Stimulated activated CD4-positive, alpha-beta T cell treated with anti-CD3 and anti-CD28 coated beads, Interleukin-12 subunit alpha, Interleukin-12 subunit beta, amount 100 ng/mL, for 24 hours (primary cell): ENCODE measurements around the gene SLC15A3.
A peak's percentile ranks its signal among the peaks of the same experiment; 100 is the strongest.

Experiments
- DNase-seq, 2 experiments: peaks; one replicate each; pipeline ENCODE4 v3.0.0-alpha.2; 2020; ENCODE audit warnings: low read depth in 2 of 2

Gene SLC15A3

DNA sequence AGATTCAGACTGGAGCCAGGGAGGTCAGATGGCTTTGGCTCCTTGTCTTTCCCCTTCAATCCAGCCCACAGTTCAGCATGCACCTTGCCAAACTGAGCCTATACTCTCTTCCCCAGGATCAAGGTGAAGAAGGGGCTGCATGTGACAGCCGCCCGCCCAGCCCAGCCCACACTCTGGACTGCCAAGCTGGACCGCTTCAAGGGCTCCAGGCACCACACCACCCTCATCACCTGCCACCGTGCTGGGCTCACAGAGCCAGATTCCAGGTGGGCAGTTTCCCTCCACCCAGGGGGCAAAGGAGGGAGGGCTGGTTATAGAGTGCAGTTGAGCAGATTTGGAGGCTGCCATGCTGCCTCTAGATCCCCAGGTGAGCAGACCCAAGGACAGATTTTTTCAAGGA is 21.6 kb downstream of the SLC15A3 start:
- DNase-seq, result no peak

DNA sequence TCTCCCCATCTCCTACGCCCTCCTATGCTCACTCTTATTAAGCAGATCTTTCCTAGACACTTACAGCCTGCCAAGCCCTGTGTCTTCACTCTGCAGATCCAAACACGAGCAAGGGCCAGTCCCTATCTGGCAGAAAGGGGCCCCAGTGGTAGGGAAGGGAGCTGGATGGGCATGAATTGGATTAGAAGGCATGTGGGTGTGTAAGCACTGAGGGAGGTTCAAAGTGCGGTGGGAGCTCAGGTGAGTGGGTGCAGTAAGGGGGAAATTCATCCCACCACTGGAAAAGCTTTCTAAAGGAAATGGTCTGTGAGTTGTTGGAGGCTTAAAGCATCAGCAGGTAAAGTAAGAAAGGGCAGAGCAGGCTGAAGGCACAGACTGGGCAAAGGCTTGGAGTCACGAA is 22.2 kb downstream of the SLC15A3 start:
- DNase-seq, result no peak

DNA sequence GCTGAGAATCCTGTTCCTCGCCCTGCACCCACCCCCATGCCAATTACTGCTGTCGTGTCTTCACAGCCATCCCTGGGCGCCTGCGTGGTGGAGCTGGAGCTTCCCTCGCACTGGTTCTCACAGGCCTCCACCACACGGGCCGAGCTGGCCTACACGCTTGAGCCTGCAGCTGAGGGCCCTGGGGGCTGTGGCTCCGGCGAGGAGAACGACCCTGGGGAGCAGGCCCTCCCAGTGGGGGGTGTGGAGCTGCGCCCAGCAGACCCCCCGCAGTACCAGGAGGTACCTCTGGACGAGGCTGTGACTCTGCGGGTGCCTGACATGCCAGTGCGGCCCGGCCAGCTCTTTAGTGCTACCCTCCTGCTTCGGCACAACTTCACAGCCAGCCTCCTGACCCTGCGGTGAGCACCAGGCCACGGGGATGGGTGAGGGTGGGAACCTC is 23.4 kb downstream of the SLC15A3 start:
- DNase-seq, result no peak

DNA sequence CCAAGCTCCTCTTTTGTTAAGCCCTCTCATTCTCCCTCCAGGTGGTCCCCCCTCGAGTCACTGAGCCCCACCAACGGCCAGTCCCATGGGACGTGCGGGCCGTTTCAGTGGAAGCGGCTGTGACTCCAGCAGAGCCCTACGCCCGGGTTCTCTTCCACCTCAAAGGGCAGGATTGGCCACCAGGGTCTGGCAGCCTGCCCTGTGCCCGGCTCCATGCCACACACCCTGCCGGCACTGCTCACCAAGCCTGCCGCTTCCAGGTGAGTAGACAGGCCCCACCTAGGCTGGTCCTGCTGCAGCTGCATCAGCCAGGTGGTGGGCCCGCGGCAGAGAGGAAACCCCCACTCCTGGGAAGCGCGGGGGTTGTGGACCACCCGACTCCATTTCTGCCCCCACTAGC is 24.4 kb downstream of the SLC15A3 start:
- no peak for DNase-seq

GRCh38 chr11:60927061-60927592 is 24.8 kb downstream of the SLC15A3 start:
- no peak for DNase-seq

GRCh38 chr11:60926500-60926899 is 25.5 kb downstream of the SLC15A3 start:
- DNase-seq, result no peak

DNA sequence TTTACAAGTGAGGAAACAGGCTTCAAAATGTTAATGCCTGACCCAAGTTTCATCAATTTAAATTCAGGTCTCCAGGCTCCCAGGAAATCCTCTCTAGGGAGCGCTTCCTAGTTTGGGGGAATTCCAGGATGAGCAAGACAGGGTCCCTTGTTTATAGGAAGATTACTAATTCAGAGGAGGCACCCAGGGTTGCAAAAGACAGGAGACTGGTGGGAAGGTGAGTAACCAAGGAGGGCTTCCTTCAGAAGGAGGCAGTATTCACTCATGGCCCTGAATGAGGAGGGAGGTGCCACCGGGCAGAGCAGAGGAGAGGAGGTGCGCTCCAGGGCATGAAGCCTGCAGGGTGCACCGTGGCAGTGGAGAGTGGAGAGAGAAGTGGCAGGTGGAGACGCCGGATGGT is 26.1 kb downstream of the SLC15A3 start:
- DNase-seq, result no peak

DNA sequence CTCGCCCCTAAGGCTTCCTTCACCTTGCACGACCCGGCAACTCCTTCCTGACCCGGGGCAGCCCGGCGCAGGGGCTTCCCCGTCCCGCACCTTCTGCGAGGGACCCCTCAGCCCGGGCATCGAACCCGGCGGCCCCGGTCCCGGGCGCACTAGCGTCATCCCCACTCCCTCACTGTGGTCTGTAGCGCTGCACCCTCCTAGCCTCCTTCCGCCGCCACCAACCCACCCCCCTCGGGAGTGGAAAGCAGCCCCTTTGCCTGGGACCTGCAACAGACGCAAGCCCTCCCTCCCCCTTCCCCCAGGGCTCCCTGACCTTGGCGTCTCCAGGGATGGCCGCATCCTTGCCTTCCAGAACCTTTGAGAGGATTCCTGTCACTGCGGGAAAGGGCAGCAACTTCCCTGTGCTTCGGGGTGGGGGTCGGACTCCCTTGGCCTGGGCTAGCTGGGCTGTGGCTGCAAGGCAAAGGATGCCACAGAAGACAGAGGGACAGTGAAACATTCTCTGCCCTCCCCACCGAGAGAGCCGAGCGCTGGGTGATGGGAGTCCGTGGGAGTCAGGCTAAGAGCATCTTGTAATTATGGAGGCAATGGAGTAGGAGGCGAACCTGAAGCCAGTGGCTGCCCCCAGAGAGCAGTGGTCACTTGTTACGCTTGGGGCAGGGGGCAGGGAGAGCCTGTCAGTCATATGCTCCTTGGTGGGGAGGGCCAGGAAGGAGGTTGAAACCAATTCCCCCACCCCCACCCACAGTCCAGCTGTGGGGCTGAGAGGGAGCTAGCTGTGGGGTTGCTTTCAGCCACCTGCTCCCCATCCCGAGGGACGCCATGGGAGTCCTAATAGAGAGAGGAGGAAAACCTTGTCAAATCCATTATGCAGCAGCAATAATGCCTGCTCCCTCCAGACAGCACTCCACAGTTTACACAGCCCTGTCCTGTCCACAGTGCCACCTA is 26.8 kb downstream of the SLC15A3 start:
- DNase-seq, result no peak

DNA sequence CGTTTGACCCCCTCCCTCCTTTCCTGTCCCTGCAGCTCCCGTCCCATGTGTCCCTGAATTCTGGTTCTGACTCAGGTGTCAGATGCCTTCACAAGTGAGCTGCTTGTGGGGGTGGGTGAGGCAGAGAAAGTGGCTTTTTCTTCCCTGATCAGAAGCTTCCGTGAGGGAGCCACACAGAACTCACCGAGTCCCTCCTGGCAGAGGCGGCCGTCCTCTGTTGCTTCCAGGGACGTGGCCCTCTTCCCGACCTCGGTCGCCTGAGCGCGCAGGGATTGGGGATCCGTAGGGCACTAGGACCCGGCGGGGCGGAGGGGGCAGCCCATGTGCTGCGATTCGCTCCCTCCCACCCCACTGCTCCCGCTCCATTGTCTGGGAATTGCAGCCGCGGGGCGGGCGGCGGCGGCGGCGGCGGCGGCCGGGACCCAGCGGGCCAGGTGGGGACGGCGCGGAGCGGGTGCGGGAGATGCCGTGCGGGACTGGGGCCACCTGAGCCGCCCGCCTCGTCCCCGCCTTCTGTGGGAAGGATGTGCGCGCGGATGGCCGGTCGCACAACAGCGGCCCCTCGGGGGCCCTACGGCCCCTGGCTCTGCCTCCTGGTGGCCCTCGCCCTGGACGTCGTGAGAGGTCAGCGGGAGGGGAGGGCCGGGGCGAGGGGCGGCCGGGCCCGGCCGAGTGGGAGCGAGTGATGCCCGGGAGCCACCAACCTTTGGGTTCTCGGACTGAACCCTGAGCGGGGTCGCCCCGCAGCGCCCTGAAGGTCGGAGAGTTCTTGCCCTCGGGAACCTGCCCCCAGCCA is 27.7 kb downstream of the SLC15A3 start, which contains the start of gene TMEM132A:
TSS of gene TMEM132A (plus strand) at position 351 of the 796 bp plus-strand sequence. CDS start at position 525, 174 bp downstream.
- no peak for DNase-seq

- DNase-seq, result no peak
These were observed 28.2 kb downstream of the SLC15A3 start for GRCh38 chr11:60923800-60924109.

GRCh38 chr11:60923326-60923725 is 28.6 kb downstream of the SLC15A3 start:
- no peak for DNase-seq

DNA sequence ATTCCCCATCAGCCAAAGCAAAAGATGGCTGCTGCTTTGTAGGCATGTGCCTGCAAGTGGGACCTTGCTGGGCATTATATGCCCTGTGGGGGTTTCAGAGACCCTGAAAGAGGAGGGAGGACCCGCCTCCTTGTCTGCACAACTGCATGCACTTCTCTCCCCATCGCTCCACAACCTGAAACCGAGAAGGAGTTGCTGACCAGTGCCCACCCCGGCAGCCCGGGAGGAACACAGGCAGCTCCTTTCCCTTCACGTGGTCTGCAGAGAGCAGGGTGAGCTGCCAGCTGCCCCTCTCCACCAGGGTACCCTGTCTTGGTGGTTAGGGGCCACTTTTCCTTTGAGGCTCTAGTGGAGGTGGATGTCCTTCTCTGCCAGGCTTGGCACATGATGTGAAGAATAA is 29.1 kb downstream of the SLC15A3 start:
- no peak for DNase-seq

GRCh38 chr11:60921777-60922335 is 30.1 kb downstream of the SLC15A3 start:
- DNase-seq, result no peak

DNA sequence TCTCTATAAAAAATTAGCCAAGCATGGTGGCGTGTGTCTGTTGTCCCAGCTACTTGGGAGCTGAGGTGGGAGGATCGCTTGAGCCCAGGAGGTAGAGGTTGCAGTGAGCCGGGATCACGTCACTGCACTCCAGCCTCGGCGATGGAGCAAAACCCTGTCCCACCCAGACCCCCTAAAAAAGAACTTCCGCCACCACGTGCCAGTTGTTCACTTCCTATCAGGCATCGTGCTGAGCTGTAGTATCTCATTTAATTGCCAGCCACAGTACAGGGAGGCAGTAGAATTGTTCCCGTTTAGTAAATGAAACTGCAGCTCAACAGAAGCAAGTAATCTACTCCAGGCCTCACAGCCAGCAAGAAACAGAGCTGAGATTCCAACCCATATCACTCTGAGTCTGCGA is 30.7 kb downstream of the SLC15A3 start:
- no peak for DNase-seq

DNA sequence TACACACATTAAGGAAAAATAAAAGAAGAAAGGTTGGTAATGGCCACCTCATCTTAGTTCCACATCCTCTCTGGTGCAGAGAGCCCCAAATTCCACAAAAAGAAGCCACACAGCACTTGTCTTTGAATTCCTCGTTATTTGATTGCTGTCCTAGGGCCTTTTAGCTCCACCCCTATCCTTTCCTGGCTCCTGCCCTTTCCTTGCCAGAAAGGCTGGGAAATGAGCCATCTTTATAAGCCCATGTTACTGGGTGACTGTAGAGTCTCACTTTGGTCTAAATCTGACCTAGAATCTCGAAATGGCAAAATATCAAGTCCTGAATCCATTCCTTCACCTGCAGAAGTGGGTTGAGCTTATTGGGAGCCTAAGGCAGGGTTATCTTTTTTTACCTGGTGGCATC is 32.0 kb downstream of the SLC15A3 start:
- no peak for DNase-seq

GRCh38 chr11:60919320-60919719 is 32.7 kb downstream of the SLC15A3 start:
- DNase-seq, result no peak

DNA sequence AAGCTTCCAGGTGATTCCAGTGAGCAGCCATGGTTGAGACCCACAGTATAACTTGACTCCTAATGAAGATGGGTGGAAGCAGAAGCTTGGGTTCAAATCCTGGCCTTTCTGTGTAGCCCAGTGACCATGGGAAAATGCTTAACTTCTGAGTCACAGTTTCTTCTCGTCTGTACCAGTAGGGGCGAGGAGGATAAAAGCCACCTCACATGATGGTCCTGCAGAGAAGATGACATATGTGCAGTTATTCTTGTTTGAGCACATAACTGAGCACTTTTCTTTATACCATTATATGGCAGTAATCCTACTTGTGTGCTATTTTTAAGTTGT is 33.1 kb downstream of the SLC15A3 start:
- no peak for DNase-seq

GRCh38 chr11:60918251-60918938 is 33.6 kb downstream of the SLC15A3 start:
- DNase-seq, result no peak

GRCh38 chr11:60917267-60917666 is 34.7 kb downstream of the SLC15A3 start:
- DNase-seq, result no peak

- DNase-seq, result no peak
These were observed 35.2 kb downstream of the SLC15A3 start for GRCh38 chr11:60916669-60917206.

- peak; percentile 40 to 67 for DNase-seq
These were observed 36.6 kb downstream of the SLC15A3 start for GRCh38 chr11:60915248-60915914.
